ENCODE results near the gene KNDC1.

Gene KNDC1

DNA sequence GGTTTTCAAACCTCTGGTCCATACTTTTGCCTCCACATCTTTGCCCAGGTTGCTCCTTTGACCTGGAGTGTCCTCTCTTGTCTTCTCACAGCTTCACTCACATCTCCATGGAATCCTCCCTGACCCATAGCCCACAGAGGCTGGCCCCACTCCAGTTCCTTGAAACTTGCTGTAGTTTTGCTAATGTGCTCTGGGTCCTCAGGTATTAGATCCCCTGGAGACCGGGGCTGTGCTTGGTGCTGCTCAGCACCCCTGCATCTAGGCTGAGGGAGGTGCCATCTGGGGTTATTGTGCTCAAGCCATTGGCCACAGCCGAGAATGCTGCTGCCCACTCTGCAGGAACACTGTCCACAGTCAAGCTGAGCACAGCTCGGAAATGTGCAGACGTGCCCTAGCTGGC is 16.5 kb downstream of the KNDC1 start:
- H3K27me3 ChIP-seq (ENCODE audit: low read depth): no peaks in the 10 kb centered on the region
- DNase-seq (ENCODE audit: low spot score in 2 of 2): no peak
- no peak overlapping the region for H3K4me3 ChIP-seq
- H3K9me3 ChIP-seq: no peaks in the 10 kb centered on the region
- H3K36me3 ChIP-seq (replicated peaks): no peaks in the 10 kb centered on the region
- H3K4me1 ChIP-seq: no peaks in the 10 kb centered on the region
- in situ Hi-C loops (cut with MboI; ENCODE audit: low sequenced_read_pairs): no loop called here

DNA sequence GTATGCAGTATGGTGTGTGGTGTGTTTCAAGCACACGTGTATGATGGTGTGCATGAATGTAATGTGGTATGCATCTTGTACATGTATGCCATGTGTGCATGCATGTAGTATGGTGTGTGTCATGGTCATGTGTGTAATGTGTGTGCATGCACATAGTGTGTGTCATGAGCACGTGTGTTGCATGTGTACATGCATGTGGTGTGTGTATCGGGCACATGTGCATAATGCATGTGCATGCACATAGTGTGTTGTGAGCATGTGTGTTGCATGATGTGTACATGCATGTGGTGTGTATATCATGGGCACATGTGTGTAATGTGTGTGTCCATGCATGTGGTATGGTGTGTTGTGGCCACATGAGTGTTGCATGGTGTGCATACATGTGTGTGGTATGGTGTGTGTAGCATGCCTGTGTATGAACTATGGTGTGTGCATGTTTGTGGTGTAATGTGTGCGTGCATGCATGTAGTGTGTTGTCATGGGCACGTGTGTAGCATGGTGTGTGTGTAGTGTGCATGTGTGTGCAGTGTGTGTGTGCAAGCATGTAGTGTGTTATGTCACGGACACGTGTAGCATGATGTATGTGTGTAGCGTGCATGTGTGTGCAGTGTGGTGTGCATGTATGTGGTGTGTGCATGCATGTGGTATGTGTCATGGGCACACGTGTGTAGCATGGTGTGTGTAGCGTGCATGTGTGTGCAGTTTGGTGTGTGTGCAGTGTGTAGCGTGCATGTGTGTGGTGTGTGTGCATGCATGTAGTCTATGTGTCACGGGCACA is 17.6 kb downstream of the KNDC1 start:
- no peaks in the 10 kb centered on the region for H3K9me3 ChIP-seq
- in situ Hi-C loops (cut with MboI; ENCODE audit: low sequenced_read_pairs): no loop called here
- DNase-seq (ENCODE audit: low spot score in 2 of 2): no peak
- no peak overlapping the region for H3K4me3 ChIP-seq
- H3K36me3 ChIP-seq (replicated peaks): no peaks in the 10 kb centered on the region
- no peaks in the 10 kb centered on the region for H3K27me3 ChIP-seq (ENCODE audit: low read depth)
- no peaks in the 10 kb centered on the region for H3K4me1 ChIP-seq

DNA sequence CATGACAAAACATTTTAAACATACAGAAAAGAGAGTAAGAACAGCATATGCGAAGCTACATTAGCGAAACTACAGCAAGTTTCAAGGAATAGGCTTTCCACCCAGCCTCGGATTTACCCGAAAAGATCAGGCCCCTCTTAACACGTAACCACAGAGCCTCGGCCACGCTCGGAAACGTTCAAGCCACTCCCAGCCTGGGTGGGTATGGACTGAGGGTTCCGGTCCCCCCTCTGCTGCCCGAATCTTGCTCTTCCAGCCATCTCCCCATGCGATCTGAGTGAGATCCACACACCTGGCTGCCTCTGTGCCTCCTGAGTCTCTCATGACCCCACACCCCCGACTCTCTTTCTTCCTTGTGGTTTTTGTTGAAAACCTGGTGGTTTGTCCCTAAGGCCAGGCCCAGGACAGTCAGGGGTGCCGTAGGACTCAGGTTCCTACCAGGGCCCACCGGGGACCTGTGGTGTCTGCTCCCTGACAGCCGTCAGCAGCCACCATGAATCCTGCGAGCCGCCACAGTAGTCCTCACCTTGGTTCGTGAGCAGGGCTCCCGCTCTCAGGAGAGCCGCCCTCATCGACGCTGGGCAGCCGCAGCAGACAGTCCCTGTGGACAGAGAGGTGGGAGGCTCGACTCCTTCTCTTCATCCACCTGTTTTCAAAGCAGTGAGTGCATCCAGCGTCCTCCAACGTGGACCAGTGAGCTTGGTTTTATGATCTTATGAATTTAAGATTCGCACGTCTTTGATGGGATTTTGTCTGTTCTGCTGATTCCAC is 18.5 kb downstream of the KNDC1 start:
- no peak overlapping the region for H3K4me3 ChIP-seq
- H3K9me3 ChIP-seq: no peaks in the 10 kb centered on the region
- H3K36me3 ChIP-seq (replicated peaks): no peaks in the 10 kb centered on the region
- no peaks in the 10 kb centered on the region for H3K4me1 ChIP-seq
- H3K27me3 ChIP-seq (ENCODE audit: low read depth): no peaks in the 10 kb centered on the region
- in situ Hi-C loops (cut with MboI; ENCODE audit: low sequenced_read_pairs): no loop called here
- no peak for DNase-seq (ENCODE audit: low spot score in 2 of 2)

DNA sequence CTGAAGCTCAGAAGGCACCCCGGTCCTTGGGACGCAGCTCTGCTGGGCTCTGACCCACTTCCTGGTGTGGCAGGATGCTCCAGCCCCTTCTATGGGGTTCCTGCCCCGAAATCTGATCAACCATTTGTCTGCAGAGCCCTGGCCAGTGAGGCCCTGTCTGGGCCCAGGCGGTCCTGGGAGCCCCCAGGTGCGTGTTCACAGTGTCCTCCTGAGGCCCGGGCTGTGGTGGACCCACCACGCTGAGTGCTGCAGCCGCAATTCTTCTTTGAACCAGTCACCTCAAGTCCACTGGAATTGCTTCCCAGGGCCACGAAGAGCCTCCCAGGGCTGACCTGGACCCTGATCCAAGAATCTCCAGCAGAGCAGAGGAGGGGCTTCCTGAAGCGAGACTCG is 19.1 kb downstream of the KNDC1 start:
- Histone ChIP-seq H3K27me3 (ENCODE audit: low read depth) (no peaks in the 10 kb centered on the region), H3K4me3 (no peak overlapping the region), H3K36me3 (replicated peaks) (no peaks in the 10 kb centered on the region), H3K4me1 (no peaks in the 10 kb centered on the region), H3K9me3 (no peaks in the 10 kb centered on the region)
- no peak for DNase-seq (ENCODE audit: low spot score in 2 of 2)
- in situ Hi-C loops (cut with MboI; ENCODE audit: low sequenced_read_pairs): no loop called here

DNA sequence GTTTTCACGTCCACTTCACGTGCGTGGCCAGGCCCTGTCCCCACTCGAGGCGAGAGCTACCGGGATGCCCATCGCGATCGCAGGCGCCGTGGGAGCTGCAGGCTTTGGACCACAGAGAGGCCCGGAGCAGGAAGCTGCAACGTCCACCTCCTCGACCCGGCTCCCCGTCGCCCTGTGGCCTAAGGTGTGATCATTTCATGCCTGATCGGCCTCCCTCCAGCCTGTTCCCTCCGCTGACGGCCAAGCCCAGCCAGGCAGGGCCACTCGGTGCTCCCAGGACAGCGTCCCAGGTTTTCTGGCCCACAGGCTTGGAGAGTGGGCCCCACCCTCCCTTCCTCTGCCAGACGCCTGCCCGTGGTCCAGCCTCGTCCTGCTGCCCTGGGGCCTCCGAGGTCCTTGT is 19.6 kb downstream of the KNDC1 start:
- no peaks in the 10 kb centered on the region for H3K9me3 ChIP-seq
- in situ Hi-C loops (cut with MboI; ENCODE audit: low sequenced_read_pairs): no loop called here
- DNase-seq (ENCODE audit: low spot score in 2 of 2): no peak
- H3K4me3 ChIP-seq: no peak overlapping the region
- no peaks in the 10 kb centered on the region for H3K36me3 ChIP-seq (replicated peaks)
- H3K27me3 ChIP-seq (ENCODE audit: low read depth): no peaks in the 10 kb centered on the region
- no peaks in the 10 kb centered on the region for H3K4me1 ChIP-seq

DNA sequence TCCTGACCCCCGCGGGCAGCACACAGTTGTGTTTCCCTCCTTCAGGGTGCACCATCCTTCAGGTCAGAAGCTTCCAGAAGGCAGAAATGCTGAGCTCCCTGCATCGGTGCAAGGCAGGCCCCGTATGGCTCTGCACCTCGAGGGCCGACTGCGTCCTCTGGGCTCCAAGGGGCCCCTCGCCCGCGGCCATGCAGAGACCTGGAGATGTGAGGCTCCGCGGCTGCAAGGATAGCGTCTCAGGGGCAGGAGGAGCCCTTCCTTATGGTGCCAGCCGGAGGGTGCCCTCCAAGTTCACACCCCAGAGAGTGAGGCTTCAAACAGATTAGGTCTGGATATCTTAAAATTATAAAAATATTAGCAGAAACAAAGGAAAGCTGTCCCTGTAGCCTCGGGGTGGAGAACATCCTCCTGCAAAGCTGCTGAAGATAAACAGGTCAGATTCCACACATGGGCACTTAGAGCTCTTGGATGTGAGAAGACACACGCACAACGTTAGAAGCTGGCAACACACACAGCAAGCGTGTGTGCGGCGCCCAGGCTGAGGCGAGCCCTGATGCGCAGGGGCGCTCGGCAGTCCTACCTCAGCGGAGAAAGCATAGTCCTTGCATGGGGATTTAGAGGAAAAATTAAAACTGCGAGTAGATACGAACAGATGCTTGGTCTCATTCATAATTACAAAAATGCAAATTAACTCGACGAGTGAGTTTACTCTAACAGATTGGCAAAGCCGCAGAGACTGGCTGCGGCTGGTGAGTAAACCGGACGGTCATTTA is 20.4 kb downstream of the KNDC1 start:
- no peak for DNase-seq (ENCODE audit: low spot score in 2 of 2)
- no peaks in the 10 kb centered on the region for H3K27me3 ChIP-seq (ENCODE audit: low read depth)
- no peaks in the 10 kb centered on the region for H3K9me3 ChIP-seq
- no peaks in the 10 kb centered on the region for H3K36me3 ChIP-seq (replicated peaks)
- no peak overlapping the region for H3K4me3 ChIP-seq
- in situ Hi-C loops (cut with MboI; ENCODE audit: low sequenced_read_pairs): no loop called here
- no peaks in the 10 kb centered on the region for H3K4me1 ChIP-seq

DNA sequence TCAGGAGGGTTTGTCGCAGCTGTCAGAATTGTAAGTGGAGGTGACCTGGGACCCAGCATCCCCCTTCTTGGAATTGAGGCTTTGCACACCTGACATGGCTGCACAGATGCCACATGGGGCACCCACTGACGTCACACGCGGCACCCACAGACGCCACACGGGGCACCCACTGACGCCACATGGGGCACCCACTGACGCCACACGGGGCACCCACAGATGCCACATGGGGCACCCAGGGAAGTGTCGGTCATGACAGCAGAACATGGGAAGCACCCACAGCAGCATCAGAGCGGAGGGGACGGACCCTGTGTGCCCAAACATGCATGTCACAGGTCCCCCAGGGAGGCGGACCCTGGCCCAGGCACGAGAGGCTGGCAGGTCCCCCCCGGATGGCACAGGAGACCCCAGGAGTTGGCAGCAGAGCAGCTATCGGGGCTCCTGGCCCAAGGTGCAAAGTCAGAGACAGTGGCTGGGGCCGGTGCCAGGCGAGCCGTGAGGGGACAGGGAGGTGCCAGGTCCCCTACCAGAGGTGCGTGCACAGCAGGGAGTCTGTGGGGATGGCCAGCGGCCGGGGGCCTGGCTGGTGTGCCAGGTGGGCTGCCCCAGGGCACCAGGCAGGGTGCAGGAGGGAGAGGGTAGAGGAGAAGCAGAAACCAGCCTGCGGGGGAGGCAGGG is 21.1 kb downstream of the KNDC1 start:
- H3K36me3 ChIP-seq (replicated peaks): no peaks in the 10 kb centered on the region
- H3K4me1 ChIP-seq: no peaks in the 10 kb centered on the region
- no peak overlapping the region for H3K4me3 ChIP-seq
- no peaks in the 10 kb centered on the region for H3K9me3 ChIP-seq
- no peak for DNase-seq (ENCODE audit: low spot score in 2 of 2)
- in situ Hi-C loops (cut with MboI; ENCODE audit: low sequenced_read_pairs): no loop called here
- no peaks in the 10 kb centered on the region for H3K27me3 ChIP-seq (ENCODE audit: low read depth)

DNA sequence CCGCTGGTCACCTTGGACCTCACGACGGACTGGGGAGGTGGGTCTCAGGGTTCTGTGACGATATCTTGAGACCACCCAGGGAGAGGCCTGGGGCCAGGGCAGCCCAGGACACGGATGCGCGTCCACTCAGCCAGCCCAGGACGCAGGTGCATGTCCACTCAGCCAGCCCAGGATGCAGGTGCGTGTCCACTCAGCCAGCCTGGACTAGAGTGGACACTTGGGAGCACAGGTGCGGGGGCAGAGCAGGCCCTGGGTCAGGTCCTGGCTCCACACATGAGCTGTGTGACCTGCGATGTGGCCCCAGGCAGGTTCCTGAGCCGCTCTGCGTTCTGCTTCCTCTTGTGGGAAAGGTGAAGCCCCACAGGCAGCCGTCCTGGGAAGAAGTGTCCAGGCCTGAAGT is 22.2 kb downstream of the KNDC1 start:
- in situ Hi-C loops (cut with MboI; ENCODE audit: low sequenced_read_pairs): no loop called here
- Histone ChIP-seq H3K9me3 (no peaks in the 10 kb centered on the region), H3K4me1 (no peaks in the 10 kb centered on the region), H3K36me3 (replicated peaks) (no peaks in the 10 kb centered on the region), H3K27me3 (ENCODE audit: low read depth) (no peaks in the 10 kb centered on the region), H3K4me3 (no peak overlapping the region)
- DNase-seq (ENCODE audit: low spot score in 2 of 2): no peak

DNA sequence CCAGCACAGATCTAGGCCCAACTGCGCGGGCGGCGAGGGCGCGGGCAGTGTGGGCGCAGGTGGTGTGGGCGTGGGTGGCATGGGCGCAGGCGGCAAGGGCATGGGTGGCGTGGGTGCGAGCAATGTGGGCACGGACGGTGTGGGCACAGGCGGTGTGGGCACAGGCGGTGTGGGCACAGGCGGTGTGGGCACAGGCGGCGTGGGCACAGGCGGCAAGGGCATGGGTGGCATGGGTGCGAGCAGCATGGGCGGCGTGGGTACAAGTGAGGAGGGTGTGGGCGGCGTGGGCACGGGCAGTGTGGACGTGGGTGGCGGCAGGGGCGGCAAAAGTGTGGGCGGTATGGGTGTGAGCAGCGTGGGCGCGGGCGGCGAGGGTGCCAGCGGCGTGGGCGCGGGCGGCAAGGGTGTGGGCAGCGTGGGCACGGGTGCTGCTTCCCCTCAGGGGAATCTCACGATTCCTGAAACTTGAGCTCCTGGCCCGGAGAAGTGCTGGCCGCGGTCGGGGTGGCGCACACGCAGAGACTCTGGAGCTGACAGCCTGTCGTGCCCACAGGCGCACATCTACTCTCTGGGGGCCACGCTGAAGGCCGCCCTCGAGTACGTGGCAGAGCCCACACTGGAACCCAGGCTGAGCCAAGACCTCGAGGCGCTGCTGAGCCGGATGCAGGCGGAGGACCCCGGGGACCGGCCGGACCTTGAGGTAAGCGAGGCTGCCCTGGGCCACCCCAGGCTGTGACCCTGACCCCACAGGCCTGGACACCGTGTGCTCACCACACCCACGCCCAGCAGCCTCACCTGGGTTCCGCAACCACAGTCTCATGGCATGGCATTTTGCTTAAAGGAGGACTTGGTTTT is 23.0 kb downstream of the KNDC1 start:
- H3K9me3 ChIP-seq: no peaks in the 10 kb centered on the region
- no peak overlapping the region for H3K4me3 ChIP-seq
- no peaks in the 10 kb centered on the region for H3K4me1 ChIP-seq
- no peaks in the 10 kb centered on the region for H3K36me3 ChIP-seq (replicated peaks)
- in situ Hi-C loops (cut with MboI; ENCODE audit: low sequenced_read_pairs): no loop called here
- no peak for DNase-seq (ENCODE audit: low spot score in 2 of 2)
- no peaks in the 10 kb centered on the region for H3K27me3 ChIP-seq (ENCODE audit: low read depth)

DNA sequence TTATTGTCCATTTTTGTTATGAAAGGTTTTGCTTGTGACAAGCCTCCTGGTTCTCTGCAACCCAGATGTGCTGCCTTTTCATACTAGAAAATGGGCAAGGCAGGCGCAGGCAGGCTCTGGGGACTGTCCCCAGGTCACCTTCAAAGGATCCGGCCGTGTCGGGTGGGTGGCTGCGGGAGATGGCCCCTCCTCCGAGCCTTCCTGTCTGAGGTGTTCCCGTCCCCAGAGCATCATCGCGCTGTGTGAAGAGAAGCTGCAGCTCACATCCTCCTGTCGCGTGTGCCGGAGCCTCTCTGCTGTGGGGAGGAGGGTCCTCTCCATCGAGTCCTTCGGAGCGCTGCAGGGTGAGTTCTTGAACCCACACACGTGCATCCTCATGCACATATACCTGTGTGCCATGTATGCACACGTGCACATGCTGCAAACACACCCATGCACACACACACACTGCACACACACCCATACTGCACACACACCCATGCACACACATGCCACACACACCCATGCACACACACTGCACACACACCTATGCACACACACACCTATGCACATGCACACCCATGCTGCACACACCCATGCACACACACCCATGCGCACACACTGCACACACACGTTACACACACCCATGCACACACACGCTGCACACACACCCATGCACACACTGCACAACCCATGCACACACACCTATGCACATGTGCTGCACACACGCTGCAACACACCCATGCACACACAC is 23.8 kb downstream of the KNDC1 start:
- H3K27me3 ChIP-seq (ENCODE audit: low read depth): no peaks in the 10 kb centered on the region
- DNase-seq (ENCODE audit: low spot score in 2 of 2): no peak
- in situ Hi-C loops (cut with MboI; ENCODE audit: low sequenced_read_pairs): no loop called here

DNA sequence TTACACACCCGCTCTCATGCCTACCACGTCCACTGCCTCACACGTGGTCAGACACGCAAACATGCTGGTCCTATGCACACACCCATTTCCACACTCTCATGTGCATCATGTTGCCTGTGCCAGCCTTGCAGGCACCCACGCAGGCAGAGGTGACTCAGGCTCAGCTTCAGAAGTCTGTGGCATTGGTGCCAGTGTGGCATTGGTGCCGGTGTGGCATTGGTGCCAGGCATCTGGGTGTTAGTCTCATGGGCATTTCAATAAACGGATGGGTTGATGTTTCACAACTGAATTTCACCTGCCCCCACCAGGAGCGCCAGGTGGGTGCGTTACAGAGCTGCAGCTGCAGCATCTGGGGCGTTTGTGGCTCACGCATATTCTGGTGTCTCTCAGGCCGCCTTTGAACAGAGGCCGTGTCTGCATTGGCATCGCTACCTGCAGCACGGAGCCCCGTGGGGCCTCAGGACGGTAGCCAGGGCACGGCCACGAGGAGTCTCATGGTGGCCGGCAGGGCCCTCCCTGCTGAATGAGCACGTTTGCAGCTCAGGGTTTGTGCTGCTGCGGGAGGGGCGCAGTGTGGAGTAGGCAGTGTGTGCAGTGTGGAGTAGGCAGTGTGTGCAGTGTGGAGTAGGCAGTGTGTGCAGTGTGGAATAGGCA is 24.7 kb downstream of the KNDC1 start:
- Histone ChIP-seq H3K4me3 (no peak overlapping the region), H3K9me3 (no peaks in the 10 kb centered on the region), H3K36me3 (replicated peaks) (no peaks in the 10 kb centered on the region), H3K4me1 (no peaks in the 10 kb centered on the region), H3K27me3 (ENCODE audit: low read depth) (no peaks in the 10 kb centered on the region)
- in situ Hi-C loops (cut with MboI; ENCODE audit: low sequenced_read_pairs): no loop called here
- DNase-seq (ENCODE audit: low spot score in 2 of 2): no peak

More for the DNA sequence above, 23.8 kb downstream of the KNDC1 start:
- Histone ChIP-seq H3K4me3 (no peak overlapping the region), H3K36me3 (replicated peaks) (no peaks in the 10 kb centered on the region), H3K9me3 (no peaks in the 10 kb centered on the region), H3K4me1 (no peaks in the 10 kb centered on the region)

DNA sequence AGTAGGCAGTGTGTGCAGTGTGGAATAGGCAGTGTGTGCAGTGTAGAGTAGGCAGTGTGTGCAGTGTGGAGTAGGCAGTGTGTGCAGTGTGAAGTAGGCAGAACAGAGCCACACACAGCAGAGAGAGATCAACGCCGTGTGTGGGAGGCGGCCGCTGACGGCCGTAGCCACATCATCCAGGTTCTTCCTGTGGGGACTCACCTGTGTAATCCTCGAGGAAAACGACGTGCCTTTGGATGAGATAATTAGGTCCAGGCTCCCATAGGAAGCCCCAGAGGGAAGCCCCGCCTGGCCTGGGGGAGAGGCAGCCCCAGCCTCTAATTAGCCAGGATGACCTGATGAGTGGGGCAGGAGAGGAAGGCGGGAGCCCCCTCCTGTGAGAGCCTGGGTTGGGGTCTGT is 25.4 kb downstream of the KNDC1 start:
- Histone ChIP-seq H3K36me3 (replicated peaks) (no peaks in the 10 kb centered on the region), H3K27me3 (ENCODE audit: low read depth) (no peaks in the 10 kb centered on the region), H3K4me3 (no peak overlapping the region), H3K4me1 (no peaks in the 10 kb centered on the region), H3K9me3 (no peaks in the 10 kb centered on the region)
- no peak for DNase-seq (ENCODE audit: low spot score in 2 of 2)
- in situ Hi-C loops (cut with MboI; ENCODE audit: low sequenced_read_pairs): no loop called here

All from HAP-1 (cell line).